ENCODE measurements around the gene ACTRT2. TPM values are rescaled to one million over a fixed set of nuclear protein-coding genes. Genes with fewer than 3 reads are reported as not detected.

The ACTRT2 gene
- total RNA-seq, 1 donor from 2014 or later = not detected

DNA sequence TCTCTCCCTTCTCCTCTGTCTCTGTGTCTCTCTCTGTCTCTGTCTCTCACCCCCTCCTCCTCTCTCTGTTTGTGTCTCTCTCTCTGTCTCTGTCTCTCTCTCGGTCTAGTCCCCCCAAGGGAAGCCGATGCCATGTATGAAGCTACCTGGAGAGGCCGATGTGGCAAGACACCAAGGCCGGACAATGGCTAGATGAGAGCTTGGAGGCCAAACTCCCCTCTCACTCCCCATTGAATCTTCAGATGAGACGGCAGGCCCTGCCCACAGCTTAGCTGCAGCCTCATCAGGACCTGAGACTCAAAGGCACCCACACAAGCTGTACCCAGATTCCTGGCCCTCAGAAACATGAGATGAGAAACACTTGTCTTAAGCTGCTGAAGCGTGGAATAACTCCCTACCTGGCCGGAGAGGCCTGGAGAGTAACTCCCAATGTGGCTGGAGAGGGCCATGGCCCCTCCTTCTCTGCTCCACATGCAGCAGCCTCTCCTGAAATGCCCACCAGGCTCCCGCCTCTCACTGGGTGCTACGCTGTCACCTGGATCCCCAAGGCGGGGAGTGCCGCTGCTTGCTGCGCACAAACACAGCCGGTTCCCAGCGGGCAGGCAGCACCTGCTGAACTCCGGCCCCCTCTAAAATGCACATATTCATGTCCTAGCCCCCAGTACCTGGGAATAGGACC is 7.8 kb upstream of the ACTRT2 start:
- peak; percentile 37 for DNase-seq
- H3K9me3 ChIP-seq = peaks cover 2% of the 10 kb centered on the region
- no peaks in the 10 kb centered on the region for H3K36me3 ChIP-seq
- no peak overlapping the region for H3K27ac ChIP-seq
- no peak overlapping the region for H3K4me3 ChIP-seq
- H3K27me3 ChIP-seq (ENCODE audit: low read depth) = peaks cover 54% of the 10 kb centered on the region
- intact Hi-C loops (cut with DNase I) = no loop called here
- no peak for TF ChIP-seq CTCF (IDR thresholded peaks at IDR 0.05)
- ATAC-seq = no peak
- H3K4me1 ChIP-seq = no peaks in the 10 kb centered on the region

- Histone ChIP-seq H3K4me3 (no peak overlapping the region), H3K27ac (no peak overlapping the region), H3K27me3 (ENCODE audit: low read depth) (peaks cover 54% of the 10 kb centered on the region), H3K4me1 (no peaks in the 10 kb centered on the region), H3K36me3 (no peaks in the 10 kb centered on the region), H3K9me3 (no peaks in the 10 kb centered on the region)
- intact Hi-C loops (cut with DNase I) = no loop called here
- no peak for TF ChIP-seq CTCF (IDR thresholded peaks at IDR 0.05)
- ATAC-seq (no peak), DNase-seq (peak; percentile 40)
These were observed 7.2 kb upstream of the ACTRT2 start for GRCh38 chr1:3014050-3014440.

- TF ChIP-seq CTCF (IDR thresholded peaks at IDR 0.05) = no peak
- Histone ChIP-seq H3K9me3 (no peaks in the 10 kb centered on the region), H3K27me3 (ENCODE audit: low read depth) (peaks cover 54% of the 10 kb centered on the region), H3K27ac (no peak overlapping the region), H3K4me1 (no peaks in the 10 kb centered on the region), H3K36me3 (no peaks in the 10 kb centered on the region), H3K4me3 (no peak overlapping the region)
- ATAC-seq (no peak), DNase-seq (peak; percentile 37)
- intact Hi-C loops (cut with DNase I) = no loop called here
These were observed 6.6 kb upstream of the ACTRT2 start for GRCh38 chr1:3014443-3015268.

- no peak for TF ChIP-seq CTCF (IDR thresholded peaks at IDR 0.05)
- intact Hi-C loops (cut with DNase I) = no loop called here
- ATAC-seq = no peak
- Histone ChIP-seq H3K27ac (no peak overlapping the region), H3K27me3 (ENCODE audit: low read depth) (peaks cover 54% of the 10 kb centered on the region), H3K4me3 (no peak overlapping the region), H3K9me3 (no peaks in the 10 kb centered on the region), H3K36me3 (no peaks in the 10 kb centered on the region), H3K4me1 (no peaks in the 10 kb centered on the region)
- no peak for DNase-seq
These were observed 6.0 kb upstream of the ACTRT2 start for GRCh38 chr1:3015269-3015635.

DNA sequence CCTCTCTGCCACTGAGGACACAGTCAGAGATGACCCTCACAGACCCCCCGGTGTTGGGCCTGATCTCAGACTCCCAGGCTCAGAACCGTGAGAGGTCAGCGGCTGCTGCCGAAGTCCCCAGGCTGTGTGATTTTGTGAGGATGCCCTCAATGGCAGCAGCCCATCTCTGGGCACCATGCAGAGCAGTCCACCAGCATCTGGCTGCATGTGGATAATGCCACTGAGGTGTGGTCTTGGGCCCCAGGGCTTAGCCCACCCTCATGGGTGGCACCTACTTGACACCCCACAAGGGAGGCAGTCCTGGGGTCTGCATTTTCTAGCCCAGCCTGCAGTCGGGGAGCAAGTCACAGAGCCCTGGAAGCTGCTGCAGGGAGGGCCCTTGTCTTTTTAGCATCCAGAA is 5.5 kb upstream of the ACTRT2 start:
- Histone ChIP-seq H3K27me3 (ENCODE audit: low read depth) (peaks cover 54% of the 10 kb centered on the region), H3K4me3 (no peak overlapping the region), H3K9me3 (no peaks in the 10 kb centered on the region), H3K4me1 (no peaks in the 10 kb centered on the region), H3K27ac (no peak overlapping the region), H3K36me3 (no peaks in the 10 kb centered on the region)
- DNase-seq (no peak), ATAC-seq (no peak)
- no peak for TF ChIP-seq CTCF (IDR thresholded peaks at IDR 0.05)
- intact Hi-C loops (cut with DNase I) = no loop called here

Data from lower lobe of right lung (tissue), 2 donors.